ENCODE measurements around the gene TSGA10. TPM values are rescaled to one million over a fixed set of nuclear protein-coding genes. Genes with fewer than 3 reads are reported as not detected.

Gene TSGA10
- total RNA-seq, 2 donors from 2014 or later = 15.0 to 17.1 TPM

DNA sequence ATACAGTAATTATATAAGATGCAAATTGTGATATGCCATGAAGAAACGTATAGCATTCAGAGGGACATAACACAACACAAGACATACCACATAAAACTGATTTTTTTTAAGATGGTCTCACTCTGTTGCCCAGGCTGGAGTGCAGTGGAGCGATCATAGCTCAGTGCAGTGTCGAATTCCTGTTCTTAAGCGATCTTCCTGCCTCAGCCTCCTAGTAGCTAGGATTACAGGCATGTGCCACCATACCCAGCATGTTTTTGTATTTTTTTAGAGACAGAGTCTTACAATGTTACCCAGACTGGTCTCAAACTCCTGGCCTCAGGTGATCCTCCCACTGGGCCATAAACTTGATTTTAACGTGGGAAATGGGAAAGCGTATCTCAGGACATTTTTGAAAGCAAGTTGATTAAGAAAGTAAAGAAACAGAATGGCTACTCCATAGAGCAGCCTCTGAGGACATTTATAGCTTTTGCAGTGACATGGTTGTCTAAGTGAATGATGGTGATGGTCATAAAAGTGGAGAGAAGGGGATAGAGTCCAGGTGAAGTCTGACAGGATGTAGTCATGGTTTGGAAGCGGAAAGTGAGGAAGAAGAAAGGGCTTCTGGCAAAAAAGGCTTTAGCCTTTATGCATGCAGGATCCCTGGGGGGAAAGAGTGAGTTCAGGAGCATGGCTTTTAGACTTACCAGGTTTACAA is 2.4 kb downstream of the TSGA10 start:
- DNase-seq (no peak), ATAC-seq (no peak)
- Histone ChIP-seq H3K9me3 (no peaks in the 10 kb centered on the region), H3K4me1 (peaks cover 24% of the 10 kb centered on the region), H3K4me3 (no peak overlapping the region), H3K36me3 (replicated peaks in 1 of 2; ENCODE audit: insufficient read depth in 1 of 2, low read depth in 2 of 2) (no peaks in the 10 kb centered on the region), H3K27ac (no peak overlapping the region), H3K27me3 (no peaks in the 10 kb centered on the region)
- TF ChIP-seq POLR2A (IDR thresholded peaks at IDR 0.05) = no peak
- TF ChIP-seq, protein P1, sequence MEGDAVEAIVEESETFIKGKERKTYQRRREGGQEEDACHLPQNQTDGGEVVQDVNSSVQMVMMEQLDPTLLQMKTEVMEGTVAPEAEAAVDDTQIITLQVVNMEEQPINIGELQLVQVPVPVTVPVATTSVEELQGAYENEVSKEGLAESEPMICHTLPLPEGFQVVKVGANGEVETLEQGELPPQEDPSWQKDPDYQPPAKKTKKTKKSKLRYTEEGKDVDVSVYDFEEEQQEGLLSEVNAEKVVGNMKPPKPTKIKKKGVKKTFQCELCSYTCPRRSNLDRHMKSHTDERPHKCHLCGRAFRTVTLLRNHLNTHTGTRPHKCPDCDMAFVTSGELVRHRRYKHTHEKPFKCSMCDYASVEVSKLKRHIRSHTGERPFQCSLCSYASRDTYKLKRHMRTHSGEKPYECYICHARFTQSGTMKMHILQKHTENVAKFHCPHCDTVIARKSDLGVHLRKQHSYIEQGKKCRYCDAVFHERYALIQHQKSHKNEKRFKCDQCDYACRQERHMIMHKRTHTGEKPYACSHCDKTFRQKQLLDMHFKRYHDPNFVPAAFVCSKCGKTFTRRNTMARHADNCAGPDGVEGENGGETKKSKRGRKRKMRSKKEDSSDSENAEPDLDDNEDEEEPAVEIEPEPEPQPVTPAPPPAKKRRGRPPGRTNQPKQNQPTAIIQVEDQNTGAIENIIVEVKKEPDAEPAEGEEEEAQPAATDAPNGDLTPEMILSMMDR (IDR thresholded peaks at IDR 0.05) = no peak
- intact Hi-C loops (cut with DNase I) = no loop called here
- WGBS, 2 donors = 89 to 90% methylated on average over 7 of the region's 7 CpGs

DNA sequence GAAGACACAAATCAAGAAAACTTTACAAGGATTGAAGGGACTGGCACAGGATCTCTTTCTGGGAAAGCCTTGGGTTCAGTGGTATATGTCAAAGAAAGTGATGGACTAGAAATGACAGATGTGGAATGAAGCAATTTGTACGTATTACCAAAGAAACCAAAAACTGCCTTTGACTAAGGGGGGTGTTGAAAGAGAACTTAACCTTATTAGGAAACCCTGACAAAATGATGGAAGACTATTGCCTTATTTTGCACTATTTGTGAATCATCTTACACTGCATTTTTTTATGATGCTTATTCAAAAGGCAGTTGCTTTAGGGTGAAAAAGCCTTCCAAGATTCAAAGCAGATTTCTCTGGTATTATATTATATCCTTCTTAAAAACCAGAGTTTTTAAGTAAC is 4.0 kb downstream of the TSGA10 start:
- Histone ChIP-seq H3K4me3 (no peak overlapping the region), H3K27me3 (no peaks in the 10 kb centered on the region), H3K27ac (no peak overlapping the region), H3K4me1 (peaks cover 18% of the 10 kb centered on the region), H3K36me3 (replicated peaks in 1 of 2; ENCODE audit: insufficient read depth in 1 of 2, low read depth in 2 of 2) (no peaks in the 10 kb centered on the region), H3K9me3 (no peaks in the 10 kb centered on the region)
- WGBS, 2 donors = 76 to 88% methylated on average over 1 of the region's 1 CpG
- DNase-seq (no peak), ATAC-seq (no peak)
- intact Hi-C loops (cut with DNase I) = no loop called here
- no peak for TF ChIP-seq POLR2A (IDR thresholded peaks at IDR 0.05)
- TF ChIP-seq, protein P1 (IDR thresholded peaks at IDR 0.05) = no peak

DNA sequence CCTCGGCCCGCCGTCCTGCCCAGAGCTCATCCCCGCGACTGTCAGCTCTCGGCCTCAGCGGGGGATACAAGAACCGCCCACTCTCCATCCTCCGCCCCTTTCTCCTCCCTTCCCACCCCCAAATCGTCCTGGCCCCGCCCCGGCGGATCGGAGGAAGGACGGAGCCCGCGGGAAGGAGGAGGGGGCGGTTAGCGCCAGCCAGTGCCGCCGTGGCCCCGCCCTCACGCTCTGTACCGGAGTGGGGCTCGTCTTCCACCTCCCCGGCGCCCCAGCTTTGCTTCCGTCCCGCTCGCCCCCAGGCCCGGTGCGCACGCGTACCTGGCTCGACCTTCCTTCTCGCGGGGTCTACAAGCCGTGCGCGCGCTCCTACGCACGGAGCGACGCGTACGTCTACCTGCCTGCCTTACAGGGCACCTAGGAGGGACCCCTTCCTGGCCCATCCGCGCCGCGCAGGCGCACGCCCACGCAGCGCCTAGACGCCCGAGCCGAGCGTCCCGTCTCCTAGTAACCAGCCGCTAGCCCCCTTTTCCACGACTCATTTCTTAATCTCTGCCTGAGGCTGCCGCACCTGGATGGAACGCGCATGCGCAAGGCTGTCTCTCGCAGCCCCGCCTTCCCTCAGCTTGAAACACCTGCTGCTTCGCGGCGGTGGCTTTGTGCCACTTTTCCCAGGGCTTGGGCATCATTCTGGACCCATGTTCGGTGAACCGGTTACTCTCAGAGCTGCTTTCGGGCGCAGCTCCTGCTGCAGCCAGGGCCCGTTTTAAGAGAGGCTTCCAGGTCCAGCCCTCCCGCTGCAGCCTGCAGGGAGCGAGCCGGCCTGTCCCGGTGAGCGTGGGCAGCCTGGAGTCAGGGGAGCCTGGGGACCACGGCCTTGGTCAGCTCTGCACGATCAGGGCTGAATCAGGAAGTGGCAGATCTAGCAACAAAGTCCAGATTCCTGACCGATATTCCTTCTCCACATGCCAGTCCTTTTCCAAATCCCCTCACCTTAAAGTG is 13.3 kb downstream of the TSGA10 start, which contains the start of gene C2orf15:
C2orf15 (plus strand) TSS at position 598 of the 999 bp plus-strand sequence. CDS start 8,852 bp downstream, outside the sequence.
- 1% methylated on average over 27 to 84 of the region's 84 CpGs for WGBS, 2 donors
- H3K36me3 ChIP-seq (replicated peaks in 1 of 2; ENCODE audit: insufficient read depth in 1 of 2, low read depth in 2 of 2) = no peaks in the 10 kb centered on the region
- H3K4me3 ChIP-seq = peak within 1 kb of the TSS; percentile 64 to 94
- peak; percentile 91 for ATAC-seq
- DNase-seq = peak; percentile 95 to 97 (median 96)
- TF ChIP-seq, protein P1 (IDR thresholded peaks at IDR 0.05) = no peak
- peak; percentile 68 to 92 (median 72) for TF ChIP-seq POLR2A (IDR thresholded peaks at IDR 0.05)
- H3K27me3 ChIP-seq = no peaks in the 10 kb centered on the region
- H3K9me3 ChIP-seq = no peaks in the 10 kb centered on the region
- peaks cover 15% of the 10 kb centered on the region for H3K4me1 ChIP-seq
- intact Hi-C loops (cut with DNase I) = no loop called here
- peak within 1 kb of the TSS; percentile 88 to 97 (median 96) for H3K27ac ChIP-seq

DNA sequence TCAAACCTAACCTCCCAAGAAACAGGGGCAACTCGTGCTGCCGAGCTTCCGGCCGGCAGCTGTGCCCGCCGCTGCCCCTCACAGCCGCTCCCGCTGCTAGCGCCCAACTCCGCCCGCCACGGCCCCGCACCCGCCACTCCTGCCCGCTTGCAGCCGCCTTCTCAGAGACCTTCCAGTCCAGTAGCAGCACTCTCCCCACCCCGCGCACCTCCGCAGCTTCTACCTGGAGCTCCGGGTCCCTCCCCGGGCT is 14.0 kb downstream of the TSGA10 start:
- H3K27me3 ChIP-seq = no peaks in the 10 kb centered on the region
- no peaks in the 10 kb centered on the region for H3K36me3 ChIP-seq (replicated peaks in 1 of 2; ENCODE audit: insufficient read depth in 1 of 2, low read depth in 2 of 2)
- peaks cover 15% of the 10 kb centered on the region for H3K4me1 ChIP-seq
- ATAC-seq = peak; percentile 45
- no peaks in the 10 kb centered on the region for H3K9me3 ChIP-seq
- TF ChIP-seq, protein P1 (IDR thresholded peaks at IDR 0.05) = no peak
- peak in 1 of 3 donors; percentile 85 for TF ChIP-seq POLR2A (IDR thresholded peaks at IDR 0.05)
- peak overlapping the region; percentile 88 to 97 (median 96) for H3K27ac ChIP-seq
- 1% methylated on average over 16 to 21 of the region's 21 CpGs for WGBS, 2 donors
- intact Hi-C loops (cut with DNase I) = no loop called here
- H3K4me3 ChIP-seq = peak overlapping the region; percentile 64 to 94
- DNase-seq = no peak

All from body of pancreas (tissue), 4 donors.